Thyroid gland (tissue), 4 donors: ENCODE results near the gene TSPAN1. TPM values are rescaled to one million over a fixed set of nuclear protein-coding genes. Genes with fewer than 3 reads are reported as not detected.

Source experiments
- DNase-seq, 2 donors: peaks; one replicate each; pipeline ENCODE4 v3.0.0-alpha.2; 2019
- H3K27ac ChIP-seq, 3 donors: fragments of 200-600 bp; sonication (generic); 1 replicate in 2 of 3; 2 replicates in 1 of 3; pipeline ENCODE4 v1.5.1; 2016 to 2019; ENCODE audit warnings: mild to moderate bottlenecking in 1 of 3, moderate library complexity in 1 of 3
- H3K27me3 ChIP-seq: fragments of 200-600 bp; sonication (generic); one replicate; pipeline ENCODE4 v1.5.1; 2019
- H3K36me3 ChIP-seq, 2 donors: fragments of 200-600 bp; sonication (generic); one replicate each; pipeline ENCODE4 v1.5.1; 2016 to 2019
- H3K4me1 ChIP-seq, 2 donors: fragments of 200-600 bp; sonication (generic); one replicate each; pipeline ENCODE4 v1.5.1; 2017 to 2019
- H3K4me3 ChIP-seq, 3 donors: fragments of 200-600 bp; sonication (generic); replicated peaks in 1 of 3; 1 replicate in 2 of 3; 2 replicates in 1 of 3; pipeline ENCODE4 v1.5.1; 2016; ENCODE audit warnings: mild to moderate bottlenecking in 1 of 3
- H3K9me3 ChIP-seq: fragments of 200-600 bp; sonication (generic); one replicate; pipeline ENCODE4 v1.5.1; 2017
- CTCF ChIP-seq, 6 experiments: fragments of 200-600 bp in 3 of 6; fragments of 450-650 bp in 3 of 6; sonication (generic) in 3 of 6; IDR thresholded peaks; one replicate each; pipeline ENCODE4 v1.5.1; 2016 to 2019; ENCODE audit warnings: antibody characterized with exemption in 6 of 6, mild to moderate bottlenecking in 2 of 6, inconsistent platforms in 1 of 6, moderate library complexity in 1 of 6
- POLR2A ChIP-seq, 2 donors: fragments of 450-650 bp; IDR thresholded peaks; one replicate each; pipeline ENCODE4 v1.6.1; 2017; ENCODE audit warnings: antibody characterized with exemption in 2 of 2, mild to moderate bottlenecking in 2 of 2, moderate library complexity in 1 of 2
- WGBS, 2 donors: methylation state at CpG; one replicate each; pipeline ENCODE4 v1.1.5; 2017; 5-methylcytosine and 5-hydroxymethylcytosine counted together
- intact Hi-C: fragments of 100-400 bp; cut with DNase I; formaldehyde crosslinking; loops from one replicate; pipeline ENCODE4 v1.15.1; 2023
- total RNA-seq, 4 donors: library from RNA; depleted of rRNA; stranded (reverse); fragments of >200 nt; gene quantifications; one replicate each; pipeline ENCODE4 v1.2.3, GENCODE V29; 2016

TSPAN1 gene
- total RNA-seq, 4 donors from 2014 or later, result 61.2 to 154 (median 105) TPM

GRCh38 chr1:46199233-46199749 is 24.4 kb downstream of the TSPAN1 start:
- intact Hi-C loops, result no loop called here
- no peak overlapping the region for H3K4me3 ChIP-seq
- H3K9me3 ChIP-seq, result no peaks in the 10 kb centered on the region
- no peak for TF ChIP-seq POLR2A (IDR thresholded peaks at IDR 0.05)
- no peak for TF ChIP-seq CTCF (IDR thresholded peaks at IDR 0.05)
- H3K4me1 ChIP-seq, result peaks cover 35 to 41% of the 10 kb centered on the region in 2 donors
- no peaks in the 10 kb centered on the region for H3K36me3 ChIP-seq
- WGBS, 2 donors, result 95% methylated on average over 3 of the region's 3 CpGs
- H3K27me3 ChIP-seq, result no peaks in the 10 kb centered on the region
- H3K27ac ChIP-seq, result peak overlapping the region in 1 of 3 donors; percentile 68
- DNase-seq, result no peak

DNA sequence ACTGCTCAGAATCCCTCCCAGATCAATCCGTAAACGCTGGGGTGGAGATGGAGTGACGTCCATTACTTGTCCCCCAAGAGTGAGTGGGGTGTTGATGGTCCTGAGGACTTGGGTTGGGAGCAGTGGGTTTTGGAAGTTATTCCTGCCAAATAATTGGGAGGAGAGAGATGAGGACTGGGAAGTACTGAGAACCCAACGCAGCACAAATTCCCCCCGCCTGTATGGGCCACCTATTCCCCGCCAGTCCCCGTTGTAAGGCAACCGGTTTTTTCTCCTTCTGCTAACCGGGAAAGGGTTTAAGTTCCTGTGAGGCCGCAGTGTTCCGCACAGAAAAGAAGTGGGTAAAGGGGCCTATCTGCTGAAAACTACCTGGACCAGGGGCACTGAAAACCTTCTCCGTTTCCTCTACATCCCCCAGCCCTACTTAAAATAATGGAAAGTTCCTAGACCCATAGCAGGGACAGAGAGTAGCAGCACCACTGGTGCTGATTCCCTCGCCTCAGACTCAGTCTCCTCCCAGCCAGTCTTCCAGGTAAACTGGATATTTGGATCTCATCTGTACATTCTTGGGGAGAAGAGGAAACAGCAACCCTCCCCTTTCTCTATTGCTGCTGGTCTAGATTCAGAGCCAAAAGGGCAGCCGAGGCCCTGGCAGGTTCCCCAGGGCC is 29.0 kb downstream of the TSPAN1 start:
- Histone ChIP-seq H3K27me3 (no peaks in the 10 kb centered on the region), H3K27ac (peak overlapping the region; percentile 72 to 97 (median 84)), H3K4me3 (peak overlapping the region; percentile 26 to 93 (median 52)), H3K9me3 (no peaks in the 10 kb centered on the region), H3K36me3 (no peaks in the 10 kb centered on the region), H3K4me1 (peaks cover 36 to 44% of the 10 kb centered on the region in 2 donors)
- 10% methylated on average over 14 of the region's 14 CpGs for WGBS, 2 donors
- TF ChIP-seq CTCF (IDR thresholded peaks at IDR 0.05) (no peak), POLR2A (IDR thresholded peaks at IDR 0.05) (no peak)
- intact Hi-C loops, result no loop called here
- DNase-seq, result no peak

GRCh38 chr1:46204406-46204742 is 29.5 kb downstream of the TSPAN1 start:
- H3K9me3 ChIP-seq, result no peaks in the 10 kb centered on the region
- intact Hi-C loops, result no loop called here
- H3K27me3 ChIP-seq, result no peaks in the 10 kb centered on the region
- TF ChIP-seq POLR2A (IDR thresholded peaks at IDR 0.05), result peak in 1 of 2 donors; percentile 67
- no peak for TF ChIP-seq CTCF (IDR thresholded peaks at IDR 0.05)
- peaks cover 31 to 39% of the 10 kb centered on the region in 2 donors for H3K4me1 ChIP-seq
- 0 to 9% methylated on average over 5 of the region's 5 CpGs for WGBS, 2 donors
- DNase-seq, result peak; percentile 84 to 88
- no peaks in the 10 kb centered on the region for H3K36me3 ChIP-seq
- peak overlapping the region; percentile 72 to 97 (median 84) for H3K27ac ChIP-seq
- H3K4me3 ChIP-seq, result peak overlapping the region; percentile 26 to 93 (median 52)

- Histone ChIP-seq H3K27ac (peak overlapping the region; percentile 72 to 97 (median 84)), H3K27me3 (no peaks in the 10 kb centered on the region), H3K9me3 (no peaks in the 10 kb centered on the region), H3K4me1 (peaks cover 31 to 38% of the 10 kb centered on the region in 2 donors), H3K36me3 (no peaks in the 10 kb centered on the region), H3K4me3 (peak overlapping the region in 1 of 3 donors; percentile 93)
- 72 to 76% methylated on average over 3 of the region's 3 CpGs for WGBS, 2 donors
- TF ChIP-seq POLR2A (IDR thresholded peaks at IDR 0.05), result no peak
- no peak for TF ChIP-seq CTCF (IDR thresholded peaks at IDR 0.05)
- no peak for DNase-seq
- intact Hi-C loops, result no loop called here
Observed at GRCh38 chr1:46205141-46205540, 30.3 kb downstream of the TSPAN1 start.

GRCh38 chr1:46205791-46206190 is 30.9 kb downstream of the TSPAN1 start:
- Histone ChIP-seq H3K27ac (peak overlapping the region; percentile 42 to 97 (median 84)), H3K36me3 (no peaks in the 10 kb centered on the region), H3K9me3 (no peaks in the 10 kb centered on the region), H3K4me1 (peaks cover 31 to 38% of the 10 kb centered on the region in 2 donors), H3K4me3 (no peak overlapping the region), H3K27me3 (no peaks in the 10 kb centered on the region)
- TF ChIP-seq CTCF (IDR thresholded peaks at IDR 0.05) (no peak), POLR2A (IDR thresholded peaks at IDR 0.05) (no peak)
- DNase-seq, result no peak
- WGBS, 2 donors, result 64 to 71% methylated on average over 3 of the region's 3 CpGs
- intact Hi-C loops, result no loop called here
